ENCODE data around the gene RALY.

- TF ChIP-seq, protein P1, sequence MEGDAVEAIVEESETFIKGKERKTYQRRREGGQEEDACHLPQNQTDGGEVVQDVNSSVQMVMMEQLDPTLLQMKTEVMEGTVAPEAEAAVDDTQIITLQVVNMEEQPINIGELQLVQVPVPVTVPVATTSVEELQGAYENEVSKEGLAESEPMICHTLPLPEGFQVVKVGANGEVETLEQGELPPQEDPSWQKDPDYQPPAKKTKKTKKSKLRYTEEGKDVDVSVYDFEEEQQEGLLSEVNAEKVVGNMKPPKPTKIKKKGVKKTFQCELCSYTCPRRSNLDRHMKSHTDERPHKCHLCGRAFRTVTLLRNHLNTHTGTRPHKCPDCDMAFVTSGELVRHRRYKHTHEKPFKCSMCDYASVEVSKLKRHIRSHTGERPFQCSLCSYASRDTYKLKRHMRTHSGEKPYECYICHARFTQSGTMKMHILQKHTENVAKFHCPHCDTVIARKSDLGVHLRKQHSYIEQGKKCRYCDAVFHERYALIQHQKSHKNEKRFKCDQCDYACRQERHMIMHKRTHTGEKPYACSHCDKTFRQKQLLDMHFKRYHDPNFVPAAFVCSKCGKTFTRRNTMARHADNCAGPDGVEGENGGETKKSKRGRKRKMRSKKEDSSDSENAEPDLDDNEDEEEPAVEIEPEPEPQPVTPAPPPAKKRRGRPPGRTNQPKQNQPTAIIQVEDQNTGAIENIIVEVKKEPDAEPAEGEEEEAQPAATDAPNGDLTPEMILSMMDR (IDR thresholded peaks at IDR 0.05): no peak
- no peak for TF ChIP-seq POLR2A (IDR thresholded peaks at IDR 0.05)
These were observed 42.5 kb upstream of the RALY start for GRCh38 chr20:33951171-33951570.

All from Peyer's patch (tissue), 4 donors.